Keratinocyte (primary cell): ENCODE results near the gene KCNA4. TPM values are rescaled to one million over a fixed set of nuclear protein-coding genes. Genes with fewer than 3 reads are reported as not detected.

Source experiments
- DNase-seq: peaks from one replicate; pipeline ENCODE4 v3.0.0-alpha.2; 2011; ENCODE audit warnings: low read depth, missing footprints, low spot score
- FAIRE-seq: peaks from 2 replicates; lab custom pipeline; 2011; peaks lifted over from hg19 to GRCh38; lab: Jason Lieb, UNC
- H2AFZ ChIP-seq: 2 replicates; pipeline ENCODE4 v1.6.0; 2012; ENCODE audit warnings: low read length, control low read depth, inconsistent platforms; ENCODE audit not compliant: control insufficient read depth
- H3K27ac ChIP-seq: 2 replicates; pipeline ENCODE4 v1.5.1; 2011; ENCODE audit warnings: low read length; ENCODE audit not compliant: control insufficient read depth, insufficient read depth
- H3K27me3 ChIP-seq: 3 replicates; pipeline ENCODE4 v1.6.0; 2011; ENCODE audit warnings: low read length; ENCODE audit not compliant: control insufficient read depth, insufficient read depth; ENCODE audit errors: extremely low read depth
- H3K36me3 ChIP-seq, 2 experiments: 2 replicates in 1 of 2; 3 replicates in 1 of 2; pipeline ENCODE4 v1.5.1; 2011; ENCODE audit warnings: low read length in 2 of 2, mild to moderate bottlenecking in 1 of 2; ENCODE audit not compliant: control insufficient read depth in 2 of 2, insufficient read depth in 2 of 2; ENCODE audit errors: extremely low read depth in 1 of 2
- H3K4me1 ChIP-seq: 3 replicates; pipeline ENCODE4 v1.5.1; 2011; ENCODE audit warnings: low read length; ENCODE audit not compliant: control insufficient read depth, insufficient read depth; ENCODE audit errors: extremely low read depth
- H3K4me2 ChIP-seq: 3 replicates; pipeline ENCODE4 v1.6.0; 2011; ENCODE audit warnings: low read depth, low read length; ENCODE audit not compliant: control insufficient read depth, insufficient read depth; ENCODE audit errors: extremely low read depth
- H3K4me3 ChIP-seq, 3 experiments: fragments of 200-600 bp in 1 of 3; sonication (generic) in 1 of 3; 2 replicates in 2 of 3; 3 replicates in 1 of 3; pipeline ENCODE4 v1.5.1; 2011 to 2016; ENCODE audit warnings: low read length in 3 of 3, mild to moderate bottlenecking in 3 of 3, control low read depth in 2 of 3, inconsistent platforms in 1 of 3, low read depth in 1 of 3, mixed read lengths in 1 of 3, mixed run types in 1 of 3, moderate library complexity in 1 of 3; ENCODE audit not compliant: control insufficient read depth in 2 of 3, insufficient read depth in 2 of 3; ENCODE audit errors: extremely low read depth in 1 of 3
- H3K79me2 ChIP-seq: 2 replicates; pipeline ENCODE4 v1.6.0; 2012; ENCODE audit warnings: low read length; ENCODE audit not compliant: control insufficient read depth, insufficient read depth
- H3K9ac ChIP-seq: 3 replicates; pipeline ENCODE4 v1.6.0; 2011; ENCODE audit warnings: low read length; ENCODE audit not compliant: control insufficient read depth, insufficient read depth; ENCODE audit errors: extremely low read depth
- H3K9me1 ChIP-seq: 3 replicates; pipeline ENCODE4 v1.6.0; 2011; ENCODE audit warnings: low read length; ENCODE audit not compliant: control insufficient read depth, insufficient read depth; ENCODE audit errors: extremely low read depth
- H3K9me3 ChIP-seq: 2 replicates; pipeline ENCODE4 v1.5.1; 2012; ENCODE audit warnings: low read depth, low read length; ENCODE audit not compliant: control insufficient read depth
- H4K20me1 ChIP-seq: 3 replicates; pipeline ENCODE4 v1.6.0; 2011; ENCODE audit warnings: low read length; ENCODE audit not compliant: control insufficient read depth, insufficient read depth; ENCODE audit errors: extremely low read depth
- EZH2 ChIP-seq: IDR thresholded peaks from one replicate; pipeline ENCODE4 v1.6.1; 2012; ENCODE audit warnings: inconsistent platforms, mild to moderate bottlenecking, low read length, moderate library complexity
- dilution Hi-C: fragments of 300-500 bp; cut with MboI; formaldehyde crosslinking; loops from one replicate; pipeline ENCODE4 v1.7.0; 2020; ENCODE audit warnings: low sequenced_read_pairs; ENCODE audit not compliant: extremely low pct_ligation_motif_present
- polyA plus RNA-seq, 5 experiments: library from polyadenylated mRNA; depleted of rRNA in 3 of 5; stranded (reverse) in 3 of 5; stranded (forward) in 1 of 5; unstranded in 1 of 5; fragments of >200 nt; gene quantifications; 1 replicate in 1 of 5; 2 replicates in 3 of 5; 3 replicates in 1 of 5; pipeline versions ENCODE4 v1.2.1 to v1.2.3, GENCODE V29; 2011 to 2012; ENCODE audit warnings: missing spikeins in 2 of 5, low read depth in 1 of 5, low replicate concordance in 1 of 5
- TF ChIP-seq, protein P1 (sequence below), 3 experiments: IDR thresholded peaks in 1 of 3; conservative IDR thresholded peaks in 1 of 3; optimal IDR thresholded peaks in 1 of 3; 2 replicates in 2 of 3; 3 replicates in 1 of 3; pipeline versions ENCODE3 to v1.5.1; 2011; ENCODE audit warnings: low read length in 3 of 3, mild to moderate bottlenecking in 3 of 3, moderate library complexity in 2 of 3, control low read depth in 1 of 3, inconsistent platforms in 1 of 3; ENCODE audit not compliant: insufficient read depth in 2 of 3; ENCODE audit errors: extremely low read depth in 1 of 3

The KCNA4 gene
- polyA plus RNA-seq, 1 donor (not counting 4 experiments of a cell fraction or from before 2014, with no cell fraction given): not detected

DNA sequence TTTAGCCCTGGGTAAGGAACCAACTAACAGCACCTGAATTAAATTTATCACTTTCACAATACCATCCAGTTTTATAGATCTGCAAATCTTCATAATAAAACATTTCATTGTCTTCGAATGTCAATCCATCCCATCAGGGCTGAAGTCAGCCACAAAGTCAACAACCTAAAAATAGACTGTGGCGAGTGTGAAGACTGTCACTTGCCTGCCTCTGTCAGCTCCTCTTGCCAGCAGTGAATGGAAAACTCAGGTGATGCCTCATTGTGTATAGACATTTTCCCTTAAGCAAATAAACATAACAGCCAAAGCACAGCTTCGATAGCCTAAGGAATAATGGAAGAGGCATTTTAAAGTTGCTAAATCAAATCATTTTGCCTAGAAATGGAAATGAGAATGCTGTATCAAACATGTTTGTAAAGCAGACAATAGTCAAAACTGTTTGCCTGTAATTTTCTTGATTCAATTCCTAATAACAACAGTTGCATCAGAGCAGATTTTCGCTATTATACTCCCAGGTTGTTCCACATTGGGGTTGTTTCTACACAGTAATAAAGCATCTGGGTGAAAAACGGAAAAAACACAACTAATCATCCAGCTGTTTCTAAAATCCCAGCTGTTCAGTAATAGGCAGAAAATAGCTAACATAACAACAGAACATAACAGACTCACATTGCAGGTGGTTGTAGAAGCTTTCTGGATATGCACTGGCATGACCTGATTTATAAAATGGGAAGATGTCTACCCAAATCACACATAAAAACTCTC, 15.7 kb downstream of the KCNA4 start:
- dilution Hi-C loops: no loop called here
- Histone ChIP-seq H3K4me3 (no peak overlapping the region), H4K20me1 (no peaks in the 10 kb centered on the region), H3K79me2 (no peaks in the 10 kb centered on the region), H3K36me3 (no peaks in the 10 kb centered on the region), H3K27ac (no peak overlapping the region), H3K27me3 (no peaks in the 10 kb centered on the region), H3K4me1 (no peaks in the 10 kb centered on the region), H3K9me1 (no peaks in the 10 kb centered on the region), H2AFZ (no peak overlapping the region), H3K4me2 (no peak overlapping the region), H3K9ac (no peak overlapping the region), H3K9me3 (no peaks in the 10 kb centered on the region)
- no peak for FAIRE-seq
- no peak for DNase-seq
- no peak for TF ChIP-seq EZH2
- TF ChIP-seq, protein P1, sequence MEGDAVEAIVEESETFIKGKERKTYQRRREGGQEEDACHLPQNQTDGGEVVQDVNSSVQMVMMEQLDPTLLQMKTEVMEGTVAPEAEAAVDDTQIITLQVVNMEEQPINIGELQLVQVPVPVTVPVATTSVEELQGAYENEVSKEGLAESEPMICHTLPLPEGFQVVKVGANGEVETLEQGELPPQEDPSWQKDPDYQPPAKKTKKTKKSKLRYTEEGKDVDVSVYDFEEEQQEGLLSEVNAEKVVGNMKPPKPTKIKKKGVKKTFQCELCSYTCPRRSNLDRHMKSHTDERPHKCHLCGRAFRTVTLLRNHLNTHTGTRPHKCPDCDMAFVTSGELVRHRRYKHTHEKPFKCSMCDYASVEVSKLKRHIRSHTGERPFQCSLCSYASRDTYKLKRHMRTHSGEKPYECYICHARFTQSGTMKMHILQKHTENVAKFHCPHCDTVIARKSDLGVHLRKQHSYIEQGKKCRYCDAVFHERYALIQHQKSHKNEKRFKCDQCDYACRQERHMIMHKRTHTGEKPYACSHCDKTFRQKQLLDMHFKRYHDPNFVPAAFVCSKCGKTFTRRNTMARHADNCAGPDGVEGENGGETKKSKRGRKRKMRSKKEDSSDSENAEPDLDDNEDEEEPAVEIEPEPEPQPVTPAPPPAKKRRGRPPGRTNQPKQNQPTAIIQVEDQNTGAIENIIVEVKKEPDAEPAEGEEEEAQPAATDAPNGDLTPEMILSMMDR (optimal IDR thresholded peaks at IDR 0.05 in 1 of 3, IDR thresholded peaks at IDR 0.05 in 1 of 3, conservative IDR thresholded peaks at IDR 0.05 in 1 of 3; ENCODE audit: extremely low read depth in 1 of 3, insufficient read depth in 2 of 3, low read length in 3 of 3): no peak

DNA sequence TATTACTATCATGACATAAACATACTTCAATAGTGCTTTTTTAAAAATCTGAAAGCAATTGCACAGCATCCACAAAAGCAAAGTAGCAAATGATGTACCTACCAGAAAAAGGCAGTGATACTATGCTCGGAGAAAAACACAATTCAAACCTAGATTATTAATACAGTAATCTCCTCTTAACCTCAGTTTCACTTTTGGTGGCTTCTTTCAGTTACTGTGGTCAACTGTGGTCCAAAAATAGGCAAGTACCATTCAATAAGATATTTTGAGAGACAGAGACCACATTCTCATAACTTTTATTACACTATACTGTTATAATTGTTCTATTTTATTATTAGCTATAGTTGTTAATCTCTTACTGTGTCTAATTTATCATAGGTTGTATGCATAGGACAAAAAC, 20.8 kb downstream of the KCNA4 start:
- Histone ChIP-seq H3K79me2 (no peaks in the 10 kb centered on the region), H3K9me1 (no peaks in the 10 kb centered on the region), H3K36me3 (no peaks in the 10 kb centered on the region), H3K27ac (no peak overlapping the region), H3K4me3 (no peak overlapping the region), H3K27me3 (no peaks in the 10 kb centered on the region), H3K9me3 (no peaks in the 10 kb centered on the region), H4K20me1 (no peaks in the 10 kb centered on the region), H3K4me2 (no peak overlapping the region), H3K9ac (no peak overlapping the region), H2AFZ (no peak overlapping the region), H3K4me1 (no peaks in the 10 kb centered on the region)
- DNase-seq (no peak), FAIRE-seq (no peak)
- dilution Hi-C loops: no loop called here
- no peak for TF ChIP-seq EZH2
- TF ChIP-seq, protein P1 (optimal IDR thresholded peaks at IDR 0.05 in 1 of 3, IDR thresholded peaks at IDR 0.05 in 1 of 3, conservative IDR thresholded peaks at IDR 0.05 in 1 of 3; ENCODE audit: extremely low read depth in 1 of 3, insufficient read depth in 2 of 3, low read length in 3 of 3): no peak
